GM21515 (cell line): Measurements from ENCODE around the gene MPDZ.

Experiments used
- ATAC-seq: cut with Tn5 transposase; IDR thresholded peaks from one replicate; pipeline ENCODE4 v1.9.1; 2021; ENCODE audit not compliant: unreplicated experiment

Gene MPDZ

DNA sequence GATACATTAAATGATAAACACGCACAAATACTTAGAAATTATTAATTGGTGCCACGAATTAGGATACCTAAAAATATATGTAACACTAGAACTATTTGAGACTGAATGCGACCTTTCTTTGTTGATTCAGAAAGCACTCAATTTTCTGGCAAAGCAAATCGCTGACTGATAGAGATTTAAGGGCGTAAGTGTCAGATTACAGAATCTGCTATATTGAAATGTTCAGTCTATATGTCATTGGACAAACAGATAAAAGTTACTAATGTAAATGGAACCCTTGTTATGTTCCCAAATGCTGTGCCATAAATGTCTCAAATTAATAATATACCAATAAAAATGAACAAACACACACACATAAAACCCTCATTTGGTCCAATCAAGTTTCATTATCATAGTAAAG, 137.9 kb downstream of the MPDZ start:
- no peak for ATAC-seq

DNA sequence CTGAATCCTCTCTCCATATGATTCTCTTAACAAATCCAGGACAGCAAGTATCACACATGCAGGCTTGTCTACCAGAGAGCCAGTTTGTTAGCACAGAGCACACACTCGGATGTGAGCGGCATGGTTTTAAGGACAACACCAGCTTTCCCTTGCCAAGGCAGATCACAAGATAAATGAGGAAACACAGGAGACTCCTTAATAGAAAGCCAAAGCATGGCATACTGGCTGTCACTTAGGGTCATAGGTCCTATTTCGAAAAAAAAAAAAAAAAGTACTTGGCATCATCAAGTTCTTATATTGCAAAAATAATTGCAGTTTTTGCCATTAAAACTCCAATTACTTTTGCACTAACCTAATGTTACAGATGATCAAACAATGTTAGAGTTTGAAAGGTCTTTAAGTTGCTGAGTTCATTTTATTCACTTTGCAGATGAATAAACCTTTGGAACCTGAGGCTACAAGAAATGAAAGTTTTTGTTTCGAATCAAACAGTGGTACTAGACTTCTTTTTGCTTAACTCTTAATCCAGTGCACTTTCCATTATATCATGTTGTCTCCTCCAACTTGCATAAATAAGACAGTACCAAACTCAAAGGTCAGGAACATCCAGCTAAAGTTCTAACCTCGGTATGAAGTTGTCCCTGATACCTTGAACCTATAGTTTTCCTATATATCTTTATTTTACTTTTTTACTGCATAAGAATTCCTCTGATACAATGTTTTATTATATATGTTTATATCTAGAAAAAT, 138.5 kb downstream of the MPDZ start:
- ATAC-seq, result no peak

DNA sequence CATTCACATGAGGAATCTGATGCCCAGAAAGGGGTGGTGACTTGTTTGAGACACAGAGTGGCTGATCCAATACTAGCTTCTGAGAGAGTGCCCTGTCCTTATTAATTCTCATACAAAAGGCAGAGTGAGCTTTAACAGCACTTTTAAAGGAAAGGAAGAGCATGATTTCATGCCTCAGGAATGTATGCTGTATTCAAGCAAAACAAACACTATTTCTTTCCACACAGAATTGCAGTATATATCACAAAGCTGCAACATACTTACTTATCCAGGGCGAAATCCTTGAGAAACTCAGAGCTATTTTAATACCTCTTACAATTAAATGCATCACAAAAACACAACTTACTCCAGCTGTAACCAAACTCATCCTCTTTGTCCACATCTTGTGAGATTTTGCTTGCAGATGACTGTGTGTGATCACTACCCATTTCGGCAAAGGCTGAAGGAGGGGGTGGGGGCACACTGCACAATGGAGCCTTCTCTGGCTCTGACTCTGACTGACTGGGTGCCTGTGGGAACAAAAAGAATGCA, 139.8 kb downstream of the MPDZ start:
- no peak for ATAC-seq

- no peak for ATAC-seq
Measured at GRCh38 chr9:13137426-13137825, 142.1 kb downstream of the MPDZ start.

DNA sequence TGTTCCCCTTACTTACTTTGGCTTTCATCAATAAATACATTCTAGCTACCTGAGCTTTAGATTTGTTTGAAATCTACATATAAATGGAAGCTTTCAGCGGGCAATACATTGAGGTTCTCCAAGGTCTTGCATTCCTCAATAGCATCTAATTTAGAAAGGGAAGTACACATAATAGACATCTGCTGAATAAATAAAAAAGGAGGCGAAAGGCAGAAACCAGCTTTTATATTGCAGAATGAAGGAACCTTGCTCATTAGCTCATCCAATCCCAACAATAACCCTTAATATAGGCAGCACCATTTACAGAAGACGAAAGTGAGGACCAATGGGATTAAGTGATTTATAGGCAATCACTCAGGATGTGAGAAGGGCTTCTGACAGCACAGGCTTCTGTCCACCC, 147.5 kb downstream of the MPDZ start:
- ATAC-seq, result no peak

DNA sequence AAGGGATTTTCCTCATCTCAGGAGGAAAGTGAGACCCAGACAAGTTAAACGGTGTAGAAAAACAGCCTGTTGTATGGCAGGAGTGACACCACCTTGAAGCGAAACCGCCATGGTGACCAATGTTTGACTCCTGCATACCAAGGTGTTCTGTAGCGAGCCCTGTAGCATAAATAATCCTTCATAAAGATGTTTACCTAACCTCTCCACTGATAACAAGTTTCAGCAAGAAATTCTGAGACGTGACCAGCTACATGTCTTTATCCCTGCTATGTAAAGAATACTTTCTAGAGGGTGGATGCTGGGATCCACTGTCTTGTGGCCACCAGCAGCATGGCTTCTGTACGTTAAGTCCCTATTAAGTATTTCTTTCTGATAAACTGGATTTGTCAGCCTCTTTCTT, 148.1 kb downstream of the MPDZ start:
- ATAC-seq, result no peak

DNA sequence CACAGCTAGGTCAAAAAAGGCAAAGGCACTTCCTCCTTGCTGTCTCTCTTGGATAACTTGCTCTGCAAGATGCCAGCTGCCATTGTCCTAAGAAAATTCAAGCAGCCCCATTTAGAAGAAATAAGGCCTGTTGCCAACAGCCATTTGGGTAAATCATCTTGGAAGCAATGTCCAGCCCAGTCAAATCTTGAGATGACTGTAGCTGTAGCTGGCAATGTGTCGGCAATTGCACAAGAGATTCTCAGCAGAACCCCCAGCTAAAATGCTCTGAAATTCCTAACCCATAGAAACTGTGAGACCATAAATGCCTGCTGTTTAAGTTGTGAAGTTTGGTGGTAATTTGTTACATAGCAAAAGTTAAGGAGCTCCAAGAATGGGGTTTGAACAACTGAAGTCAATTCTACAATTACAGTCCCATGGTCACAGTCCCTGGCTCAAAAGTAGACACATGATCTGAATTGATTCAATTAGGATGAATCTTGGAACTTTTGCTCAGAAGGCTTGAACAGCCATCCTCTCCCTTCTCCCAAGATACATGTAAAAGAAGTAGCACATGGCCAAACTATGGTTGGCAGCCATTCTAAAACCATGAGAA, 151.1 kb downstream of the MPDZ start:
- ATAC-seq, result no peak

DNA sequence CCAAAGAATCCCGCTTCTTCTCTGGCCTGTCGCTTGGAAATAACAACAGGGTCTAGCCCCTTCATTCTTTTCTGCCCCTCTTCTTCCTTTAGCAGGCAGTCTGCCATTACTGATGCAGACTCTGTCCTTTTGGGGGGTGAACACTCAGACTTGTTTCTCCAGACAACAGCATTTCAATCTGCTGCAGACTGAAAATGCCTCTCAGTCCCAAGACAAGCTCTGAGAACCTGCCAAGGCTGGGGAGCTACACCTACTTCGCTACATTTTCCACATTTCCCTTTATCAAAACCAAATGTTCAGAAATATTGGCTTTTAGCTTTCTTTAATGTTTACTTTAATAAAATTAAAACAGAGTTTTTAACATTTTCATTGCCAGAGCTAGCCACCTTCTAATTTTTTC, 152.4 kb downstream of the MPDZ start:
- no peak for ATAC-seq

GRCh38 chr9:13125261-13125660, 154.2 kb downstream of the MPDZ start:
- no peak for ATAC-seq

DNA sequence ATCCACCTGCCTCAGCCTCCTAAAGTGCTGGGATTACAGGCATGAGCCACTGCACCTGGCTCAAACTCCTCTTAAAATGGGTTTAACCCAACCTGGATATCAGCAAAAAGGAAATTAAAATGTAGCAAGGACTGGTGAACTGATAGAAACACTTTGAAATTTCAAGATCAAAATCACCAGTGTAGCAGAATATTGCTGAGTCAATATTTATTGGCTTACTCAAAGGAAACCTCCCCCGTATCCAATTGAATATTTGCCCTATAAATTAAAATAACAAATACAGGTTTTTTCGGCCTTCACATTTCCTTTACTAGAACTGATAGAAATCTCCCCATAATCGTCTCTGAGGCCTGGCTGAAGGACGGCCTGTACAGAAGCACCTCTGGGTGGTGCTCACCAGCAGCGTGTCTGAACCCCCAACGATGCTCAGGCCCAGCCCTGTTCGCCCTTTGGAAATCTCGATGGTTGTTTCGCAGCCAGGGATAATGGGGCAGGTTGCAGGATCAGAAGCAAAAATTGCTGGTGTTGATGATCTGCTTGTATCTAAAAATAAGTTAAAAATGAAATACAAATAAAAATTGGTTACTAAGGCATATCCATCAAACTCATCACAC, 156.6 kb downstream of the MPDZ start:
- ATAC-seq, result no peak

- ATAC-seq, result no peak
Measured at GRCh38 chr9:13118313-13118712, 161.2 kb downstream of the MPDZ start.

GRCh38 chr9:13116292-13116691, 163.2 kb downstream of the MPDZ start:
- ATAC-seq, result no peak

DNA sequence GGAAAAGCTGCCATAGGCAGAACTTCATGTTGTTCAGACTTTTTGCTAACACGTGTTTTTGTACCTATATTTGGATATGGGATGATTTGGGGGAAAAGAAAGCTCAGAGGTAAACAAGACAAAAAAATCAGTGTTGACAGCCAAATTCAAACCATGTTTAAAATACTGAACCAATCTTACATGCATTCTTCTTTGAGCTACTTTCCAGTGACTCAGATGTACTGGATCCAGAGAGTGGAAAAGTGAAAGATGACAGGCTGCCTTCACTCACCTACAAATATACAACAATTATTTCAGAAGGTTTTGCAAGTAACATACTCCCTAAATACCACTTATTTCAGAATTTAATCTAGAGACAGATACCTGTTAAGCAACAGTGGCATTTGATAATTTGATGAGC, 165.7 kb downstream of the MPDZ start:
- ATAC-seq, result no peak

- no peak for ATAC-seq
Measured at GRCh38 chr9:13113216-13113615, 166.3 kb downstream of the MPDZ start.

DNA sequence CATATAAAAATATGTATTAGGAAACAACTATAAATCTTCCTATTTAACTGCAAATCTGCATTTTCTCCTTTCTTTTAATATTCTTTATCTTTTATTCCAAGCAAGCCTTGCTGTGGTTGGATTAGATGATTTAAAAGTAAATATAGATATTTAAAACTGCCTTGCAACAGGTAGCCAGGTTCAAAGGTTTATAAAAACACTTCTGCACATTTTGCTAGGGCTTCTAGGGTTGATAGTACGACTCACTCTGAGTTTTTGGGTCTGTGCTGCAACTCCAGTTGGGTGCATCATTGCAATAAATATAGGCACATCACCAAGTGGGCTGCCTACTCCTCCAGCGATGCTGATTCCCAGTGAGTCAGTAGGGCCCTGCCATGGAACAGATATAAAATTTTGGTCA, 167.7 kb downstream of the MPDZ start:
- no peak for ATAC-seq

DNA sequence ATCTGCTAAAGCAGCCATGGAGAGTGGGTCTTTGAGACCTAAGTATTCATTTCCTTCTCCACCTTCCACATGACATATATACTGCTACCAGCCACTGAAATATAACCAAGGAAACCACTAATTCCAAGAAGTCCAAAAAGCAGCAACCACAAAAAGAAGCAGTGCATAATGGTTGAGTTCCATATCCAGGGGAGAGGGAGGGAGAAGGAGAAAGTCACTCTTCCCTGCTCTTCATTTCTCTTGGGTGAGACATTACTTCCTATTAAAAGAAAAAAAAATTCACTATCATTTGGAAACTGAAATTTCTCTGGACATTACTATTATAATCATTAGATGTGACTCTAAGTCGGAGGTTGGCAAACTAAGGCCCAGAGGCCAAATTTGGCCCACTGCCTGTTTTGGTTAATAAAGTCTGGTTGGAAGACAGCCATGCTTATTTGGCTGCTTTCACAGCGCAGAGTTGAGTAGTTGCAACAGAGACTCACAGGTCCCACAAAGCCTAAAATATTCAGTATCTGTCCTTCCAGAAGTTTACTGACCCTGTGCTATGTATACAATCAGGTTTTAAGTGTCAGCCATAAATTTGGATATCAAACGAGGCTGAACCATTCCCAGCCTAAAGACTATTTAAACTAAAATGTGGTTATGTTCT, 168.6 kb downstream of the MPDZ start:
- ATAC-seq, result no peak

DNA sequence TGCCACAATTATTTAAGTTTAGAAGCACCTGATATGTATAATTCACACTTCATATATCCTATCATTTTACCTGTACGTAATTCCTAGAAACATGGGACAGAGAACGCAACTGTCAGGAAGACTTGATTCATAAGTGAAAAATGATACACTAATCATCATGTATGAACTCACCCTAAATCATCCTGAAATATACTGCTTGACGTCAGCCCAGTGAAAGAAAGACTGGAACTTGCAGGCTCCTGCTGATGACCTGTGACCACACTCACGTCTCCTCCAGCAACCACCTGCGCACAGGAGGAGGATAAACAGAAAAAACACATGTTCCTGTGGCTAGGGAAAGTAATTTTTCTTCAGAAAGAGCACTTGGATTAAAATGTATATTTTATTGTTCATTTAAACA, 169.7 kb downstream of the MPDZ start:
- no peak for ATAC-seq

DNA sequence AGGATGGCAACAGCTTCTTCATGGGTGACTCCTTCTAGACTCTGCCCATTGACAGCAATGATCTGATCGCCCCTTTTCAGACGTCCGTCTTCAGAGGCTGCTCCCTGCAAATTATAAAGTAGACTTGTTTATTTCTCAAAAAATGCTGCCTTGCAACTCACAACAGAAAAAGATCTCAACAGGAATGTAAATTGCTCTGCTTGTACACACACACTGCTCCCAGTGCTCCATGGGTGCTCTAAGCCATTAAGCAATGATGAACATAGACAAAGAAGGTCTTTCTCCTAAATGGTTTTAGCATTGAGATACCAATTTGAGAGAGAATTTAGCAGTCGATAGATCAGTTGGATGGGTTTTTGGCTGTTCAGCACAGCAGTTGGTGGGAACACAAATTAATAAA, 172.5 kb downstream of the MPDZ start:
- no peak for ATAC-seq

GRCh38 chr9:13100914-13101572, 178.4 kb downstream of the MPDZ start:
- ATAC-seq, result no peak

GRCh38 chr9:13095056-13095455, 184.4 kb downstream of the MPDZ start:
- no peak for ATAC-seq

DNA sequence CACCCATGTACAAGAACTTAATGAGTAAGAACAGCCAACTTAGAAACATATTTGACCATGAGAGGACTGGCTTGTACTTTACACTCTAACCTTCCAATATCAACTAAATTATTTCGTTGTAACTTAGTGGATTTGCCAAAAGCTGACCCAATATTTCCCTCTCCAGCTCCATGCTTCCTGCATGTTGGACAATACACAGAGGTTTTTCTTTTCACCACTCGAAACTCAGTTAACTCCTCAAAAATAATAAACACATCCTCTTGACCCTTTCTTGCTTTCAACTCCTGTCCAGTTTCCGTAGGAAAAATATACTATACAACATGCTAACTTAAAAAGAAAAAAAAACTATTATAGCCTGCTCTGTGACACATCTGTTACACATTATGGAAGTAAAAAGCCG, 188.9 kb downstream of the MPDZ start:
- no peak for ATAC-seq
